ENCODE results near the gene PPP2R2C. TPM values are rescaled to one million over a fixed set of nuclear protein-coding genes. Genes with fewer than 3 reads are reported as not detected.

PPP2R2C gene
- total and polyA plus RNA-seq, 2 of the 4 experiments (the other 2 are of a cell fraction) = 0.03 TPM; not detected in 1

DNA sequence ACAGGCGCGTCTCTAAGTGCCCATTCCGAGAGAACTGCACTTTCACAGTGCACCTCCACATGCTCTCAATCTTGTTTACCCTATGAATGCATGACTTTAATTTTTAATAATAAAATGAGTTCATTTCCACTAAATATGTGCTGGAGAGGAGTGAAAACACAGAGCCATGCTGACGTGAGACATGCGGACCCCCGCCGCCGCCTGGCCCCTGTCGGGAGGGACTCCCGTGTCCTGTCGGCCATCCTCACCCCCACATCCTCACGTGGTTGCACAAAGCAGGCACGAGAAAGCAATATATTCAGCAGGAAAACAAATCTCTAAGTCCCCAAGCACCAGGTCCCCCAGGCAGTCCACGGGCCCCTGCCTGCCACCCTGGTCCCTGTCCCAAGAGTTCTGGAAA lies 23.1 kb downstream of the PPP2R2C start:
- intact Hi-C loops (cut with micrococcal nuclease) (no loop called here), in situ Hi-C loops (cut with MboI; ENCODE audit: low sequenced_read_pairs) (loop anchor here (25.0 kb wide), 1 partner anchor 412 kb away; no protein-coding TSS in a partner anchor), dilution Hi-C loops (cut with HindIII; ENCODE audit: low sequenced_read_pairs, unreplicated experiment) (no loop called here)
- Histone ChIP-seq H2BK20ac (ENCODE audit: low read depth, low read length) (no peak overlapping the region), H2AK9ac (replicated peaks; ENCODE audit: low read depth, low read length, poor library complexity) (no peak overlapping the region), H3K56ac (ENCODE audit: extremely low read depth, insufficient read depth, low read length) (no peak overlapping the region), H3K36me3 (ENCODE audit: control insufficient read depth, insufficient read depth, low read length) (no peaks in the 10 kb centered on the region), H3K27me3 (ENCODE audit: control insufficient read depth, insufficient read depth, low read length) (peaks cover 20% of the 10 kb centered on the region; the same call in 1 of the 2 replicates), H3K9me1 (ENCODE audit: insufficient read depth, low read length) (no peaks in the 10 kb centered on the region), H3K14ac (replicated peaks; ENCODE audit: low read depth, low read length) (no peak overlapping the region), H2BK5ac (ENCODE audit: low read depth, low read length, poor library complexity, severe bottlenecking) (no peak overlapping the region), H3K4me3 (ENCODE audit: insufficient read depth, low read depth, low read length) (no peak overlapping the region), H3K79me1 (ENCODE audit: low read depth in 1 of 2, low read length in 2 of 2) (no peaks in the 10 kb centered on the region), H3K23ac (ENCODE audit: low read depth, low read length) (no peak overlapping the region), H2AFZ (replicated peaks; ENCODE audit: low read length, poor library complexity) (no peak overlapping the region), H2BK120ac (ENCODE audit: low read depth, low read length) (no peak overlapping the region), H4K5ac (ENCODE audit: low read depth, low read length) (no peak overlapping the region), H4K91ac (ENCODE audit: insufficient read depth, low read depth, low read length) (no peak overlapping the region), H3K27ac (ENCODE audit: insufficient read depth, low read length) (no peak overlapping the region), H3K4me1 (ENCODE audit: control insufficient read depth, insufficient read depth, low read length) (no peaks in the 10 kb centered on the region), H4K8ac (ENCODE audit: low read depth in 2 of 2, low read length in 2 of 2) (no peak overlapping the region), H3K18ac (ENCODE audit: low read depth, low read length) (no peak overlapping the region), H2BK15ac (ENCODE audit: low read depth, low read length) (no peak overlapping the region), H3K9ac (ENCODE audit: low read depth, low read length) (no peak overlapping the region), H3K4me2 (ENCODE audit: low read depth, low read length) (no peak overlapping the region), H3K9me3 (ENCODE audit: control insufficient read depth, insufficient read depth, low read length) (no peaks in the 10 kb centered on the region), H3K4ac (ENCODE audit: low read depth, low read length) (no peak overlapping the region), H2AK5ac (ENCODE audit: low read depth, low read length) (no peak overlapping the region), H4K20me1 (ENCODE audit: insufficient read depth, low read length) (no peaks in the 10 kb centered on the region; the same call in 1 of the 2 replicates)
- WGBS, 2 experiments (ENCODE audit: extremely low coverage in 2 of 2, insufficient read length in 1 of 2) = 62% methylated on average over 8 of the region's 14 CpGs; no CpG with 5 or more reads in 1 of the 2 experiments
- no peak for DNase-seq
- no TSS peak for BruUV-seq (replicated peaks)
- no peak for ATAC-seq (ENCODE audit: low read depth)
- ChIA-PET CTCF (no interaction called here), POLR2A (ENCODE audit: unreplicated experiment) (no interaction called here)
- TF ChIP-seq POLR2A (IDR thresholded peaks at IDR 0.05; ENCODE audit: low read depth, low read length) (no peak), MAZ (IDR thresholded peaks at IDR 0.05; ENCODE audit: borderline replicate concordance, low read depth, low read length) (no peak), SMC3 (IDR thresholded peaks at IDR 0.05; ENCODE audit: low read depth, low read length) (no peak), CEBPB (IDR thresholded peaks at IDR 0.05; ENCODE audit: low read depth, low read length) (no peak), MAFK (IDR thresholded peaks at IDR 0.05; ENCODE audit: low read depth, low read length) (no peak), FOS (IDR thresholded peaks at IDR 0.05; ENCODE audit: low read depth, low read length) (no peak), RFX5 (IDR thresholded peaks at IDR 0.05; ENCODE audit: low read depth, low read length) (no peak), RAD21 (IDR thresholded peaks at IDR 0.05; ENCODE audit: low read length) (no peak), BHLHE40 (IDR thresholded peaks at IDR 0.05; ENCODE audit: low read depth, low read length) (no peak), NFE2L2 (IDR thresholded peaks at IDR 0.05; ENCODE audit: low read depth, low read length) (no peak), MXI1 (IDR thresholded peaks at IDR 0.05; ENCODE audit: borderline replicate concordance, low read depth, low read length) (no peak), RCOR1 (IDR thresholded peaks at IDR 0.05; ENCODE audit: insufficient replicate concordance, low read length) (no peak)
- TF ChIP-seq, protein P1, sequence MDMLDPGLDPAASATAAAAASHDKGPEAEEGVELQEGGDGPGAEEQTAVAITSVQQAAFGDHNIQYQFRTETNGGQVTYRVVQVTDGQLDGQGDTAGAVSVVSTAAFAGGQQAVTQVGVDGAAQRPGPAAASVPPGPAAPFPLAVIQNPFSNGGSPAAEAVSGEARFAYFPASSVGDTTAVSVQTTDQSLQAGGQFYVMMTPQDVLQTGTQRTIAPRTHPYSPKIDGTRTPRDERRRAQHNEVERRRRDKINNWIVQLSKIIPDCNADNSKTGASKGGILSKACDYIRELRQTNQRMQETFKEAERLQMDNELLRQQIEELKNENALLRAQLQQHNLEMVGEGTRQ (IDR thresholded peaks at IDR 0.05; ENCODE audit: low read depth, low read length) = no peak
- TF ChIP-seq, protein P2, sequence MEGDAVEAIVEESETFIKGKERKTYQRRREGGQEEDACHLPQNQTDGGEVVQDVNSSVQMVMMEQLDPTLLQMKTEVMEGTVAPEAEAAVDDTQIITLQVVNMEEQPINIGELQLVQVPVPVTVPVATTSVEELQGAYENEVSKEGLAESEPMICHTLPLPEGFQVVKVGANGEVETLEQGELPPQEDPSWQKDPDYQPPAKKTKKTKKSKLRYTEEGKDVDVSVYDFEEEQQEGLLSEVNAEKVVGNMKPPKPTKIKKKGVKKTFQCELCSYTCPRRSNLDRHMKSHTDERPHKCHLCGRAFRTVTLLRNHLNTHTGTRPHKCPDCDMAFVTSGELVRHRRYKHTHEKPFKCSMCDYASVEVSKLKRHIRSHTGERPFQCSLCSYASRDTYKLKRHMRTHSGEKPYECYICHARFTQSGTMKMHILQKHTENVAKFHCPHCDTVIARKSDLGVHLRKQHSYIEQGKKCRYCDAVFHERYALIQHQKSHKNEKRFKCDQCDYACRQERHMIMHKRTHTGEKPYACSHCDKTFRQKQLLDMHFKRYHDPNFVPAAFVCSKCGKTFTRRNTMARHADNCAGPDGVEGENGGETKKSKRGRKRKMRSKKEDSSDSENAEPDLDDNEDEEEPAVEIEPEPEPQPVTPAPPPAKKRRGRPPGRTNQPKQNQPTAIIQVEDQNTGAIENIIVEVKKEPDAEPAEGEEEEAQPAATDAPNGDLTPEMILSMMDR (conservative IDR thresholded peaks at IDR 0.05; ENCODE audit: low read depth, low read length) = no peak

Data from IMR-90 (cell line).